Breast epithelium (tissue), 3 donors: ENCODE results near the gene DAPK1.

Source experiments
- CTCF ChIP-seq, 3 donors: fragments of 450-650 bp; IDR thresholded peaks; one replicate each; pipeline ENCODE4 v1.5.1; 2016 to 2017; ENCODE audit warnings: antibody characterized with exemption in 3 of 3, mild to moderate bottlenecking in 3 of 3, moderate library complexity in 3 of 3
- POLR2A ChIP-seq: fragments of 450-650 bp; IDR thresholded peaks from one replicate; pipeline ENCODE4 v1.6.1; 2016; ENCODE audit warnings: antibody characterized with exemption, mild to moderate bottlenecking, moderate library complexity

GRCh38 chr9:87567571-87567970 lies 69.9 kb downstream of the DAPK1 start:
- TF ChIP-seq CTCF (IDR thresholded peaks at IDR 0.05) (no peak), POLR2A (no peak)
